GM12865 (cell line): Measurements from ENCODE around the gene SNX10.

Experiments
- DNase-seq: peaks from one replicate; pipeline ENCODE4 v3.0.0; 2010; ENCODE audit warnings: low read depth
- H3K4me3 ChIP-seq: 2 replicates; pipeline ENCODE4 v1.5.1; 2011; ENCODE audit warnings: mild to moderate bottlenecking, low read depth, low read length, control low read depth
- TF ChIP-seq, protein P1 (sequence below): IDR thresholded peaks from 2 replicates; pipeline ENCODE4 v1.5.1; 2011; ENCODE audit warnings: low read length, control low read depth, low read depth, inconsistent platforms; ENCODE audit not compliant: insufficient read depth; ENCODE audit errors: missing control alignments

SNX10 gene

DNA sequence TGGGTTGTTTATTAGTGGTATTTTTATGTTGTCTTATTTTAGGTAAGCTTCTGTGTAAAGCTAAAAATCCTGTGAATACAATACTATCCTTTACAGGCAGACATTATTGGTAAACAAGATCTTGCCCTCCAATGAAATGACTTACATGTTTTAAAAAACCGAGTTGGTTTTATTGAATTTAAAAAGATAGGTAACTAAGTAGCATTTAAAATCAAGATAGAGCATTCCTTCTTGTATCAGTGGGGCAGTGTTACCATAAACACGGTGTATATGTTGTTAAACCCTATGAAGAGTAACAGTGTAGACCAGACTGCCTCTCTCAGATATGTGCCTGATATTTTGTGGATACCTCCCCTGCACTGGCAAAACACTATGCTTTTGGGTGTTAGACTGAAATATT is 81.0 kb downstream of the SNX10 start:
- no peak overlapping the region for H3K4me3 ChIP-seq
- no peak for DNase-seq
- TF ChIP-seq, protein P1, sequence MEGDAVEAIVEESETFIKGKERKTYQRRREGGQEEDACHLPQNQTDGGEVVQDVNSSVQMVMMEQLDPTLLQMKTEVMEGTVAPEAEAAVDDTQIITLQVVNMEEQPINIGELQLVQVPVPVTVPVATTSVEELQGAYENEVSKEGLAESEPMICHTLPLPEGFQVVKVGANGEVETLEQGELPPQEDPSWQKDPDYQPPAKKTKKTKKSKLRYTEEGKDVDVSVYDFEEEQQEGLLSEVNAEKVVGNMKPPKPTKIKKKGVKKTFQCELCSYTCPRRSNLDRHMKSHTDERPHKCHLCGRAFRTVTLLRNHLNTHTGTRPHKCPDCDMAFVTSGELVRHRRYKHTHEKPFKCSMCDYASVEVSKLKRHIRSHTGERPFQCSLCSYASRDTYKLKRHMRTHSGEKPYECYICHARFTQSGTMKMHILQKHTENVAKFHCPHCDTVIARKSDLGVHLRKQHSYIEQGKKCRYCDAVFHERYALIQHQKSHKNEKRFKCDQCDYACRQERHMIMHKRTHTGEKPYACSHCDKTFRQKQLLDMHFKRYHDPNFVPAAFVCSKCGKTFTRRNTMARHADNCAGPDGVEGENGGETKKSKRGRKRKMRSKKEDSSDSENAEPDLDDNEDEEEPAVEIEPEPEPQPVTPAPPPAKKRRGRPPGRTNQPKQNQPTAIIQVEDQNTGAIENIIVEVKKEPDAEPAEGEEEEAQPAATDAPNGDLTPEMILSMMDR = no peak

DNA sequence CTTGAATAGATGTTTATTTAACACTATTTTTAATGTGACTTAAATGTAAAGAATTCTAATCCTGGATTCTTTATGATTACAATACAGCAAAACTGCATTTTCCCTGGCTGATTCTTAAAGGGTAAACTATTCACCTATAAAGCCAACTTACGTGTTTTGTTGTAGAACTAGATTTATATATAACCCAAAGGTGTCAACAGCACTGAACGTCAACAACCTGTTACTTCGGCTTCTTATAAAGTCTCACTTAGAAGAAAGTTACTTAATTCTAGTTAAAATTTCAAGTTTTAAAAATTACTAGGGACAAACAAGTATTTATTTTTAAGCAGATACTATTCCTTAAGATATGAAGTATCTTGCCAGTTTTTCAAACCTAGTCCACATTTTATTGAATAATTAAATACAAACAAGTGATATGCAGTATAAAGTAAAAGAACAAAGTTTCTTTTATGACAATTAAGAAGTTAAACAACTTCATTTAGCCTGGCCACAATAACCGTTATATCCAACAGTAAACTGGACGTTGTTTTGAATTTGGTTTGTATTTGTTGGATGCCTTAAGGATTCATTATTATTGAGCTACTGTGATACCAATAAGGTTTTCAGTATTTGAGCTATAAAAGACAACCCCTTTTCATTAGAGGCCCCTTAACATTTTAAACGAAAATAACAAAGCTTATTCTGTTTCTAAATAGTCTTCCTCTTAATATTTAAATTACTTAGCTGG is 83.1 kb downstream of the SNX10 start:
- TF ChIP-seq, protein P1 = no peak
- no peak overlapping the region for H3K4me3 ChIP-seq
- no peak for DNase-seq

DNA sequence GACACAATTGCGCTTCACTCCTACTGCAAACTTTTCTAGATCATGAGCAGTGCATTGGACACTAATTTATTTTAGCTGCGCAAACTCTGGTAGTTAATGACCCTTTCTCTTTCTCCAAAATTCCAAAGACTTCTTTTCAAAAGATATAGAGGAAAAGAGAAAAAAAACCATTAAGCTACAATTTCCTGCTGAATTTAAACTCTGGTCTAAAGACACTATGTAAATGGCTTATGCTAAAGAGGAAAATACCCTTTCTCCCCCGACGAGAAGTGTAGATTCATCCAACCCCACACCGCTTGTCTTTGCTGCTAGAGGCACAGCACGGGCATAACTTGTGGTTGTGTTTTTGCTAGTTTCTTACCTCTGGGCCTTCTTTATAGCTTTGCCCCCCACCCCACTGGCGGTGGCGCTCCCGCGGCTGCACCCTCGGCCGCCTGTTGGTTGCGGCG is 84.1 kb downstream of the SNX10 start:
- no peak overlapping the region for H3K4me3 ChIP-seq
- DNase-seq = no peak
- TF ChIP-seq, protein P1 = no peak

DNA sequence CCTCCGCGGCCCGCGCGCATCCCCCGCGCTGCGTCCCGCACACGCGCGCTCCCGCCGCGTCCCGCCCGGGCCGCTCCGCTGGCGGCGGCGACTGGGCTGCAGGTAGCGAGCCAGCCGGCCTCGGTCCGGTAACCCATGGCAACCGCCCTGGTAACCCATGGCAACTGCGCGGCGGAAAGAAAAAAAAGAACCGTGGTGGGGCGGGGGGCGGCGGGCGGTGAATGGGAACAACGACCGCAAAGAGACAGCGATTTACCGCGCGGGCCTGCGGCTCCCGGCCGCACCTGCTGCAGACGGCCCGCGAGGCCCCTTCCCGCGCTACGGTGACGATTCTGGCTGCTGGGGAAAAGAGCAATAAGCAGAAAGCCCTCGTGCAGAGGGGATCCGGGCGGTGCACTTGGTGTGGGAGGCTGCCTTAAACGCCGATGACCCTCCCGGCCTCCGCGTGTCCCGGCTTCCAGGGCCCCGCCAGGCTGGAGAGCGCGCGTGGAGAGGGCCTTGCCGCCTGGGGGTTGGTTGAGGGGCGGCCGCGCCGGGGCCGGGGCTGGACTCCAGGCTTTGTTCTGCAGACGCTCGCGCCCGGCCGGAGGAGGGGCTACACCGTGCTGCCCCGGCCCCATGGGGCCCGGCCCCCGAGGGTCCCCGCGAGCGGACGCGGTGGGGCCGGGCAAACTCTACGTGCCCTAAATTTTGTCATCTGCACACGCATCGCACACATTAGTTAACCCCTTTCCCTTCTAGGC is 84.7 kb downstream of the SNX10 start:
- H3K4me3 ChIP-seq = peak overlapping the region; percentile 55
- TF ChIP-seq, protein P1 = no peak
- DNase-seq = peak; percentile 37

DNA sequence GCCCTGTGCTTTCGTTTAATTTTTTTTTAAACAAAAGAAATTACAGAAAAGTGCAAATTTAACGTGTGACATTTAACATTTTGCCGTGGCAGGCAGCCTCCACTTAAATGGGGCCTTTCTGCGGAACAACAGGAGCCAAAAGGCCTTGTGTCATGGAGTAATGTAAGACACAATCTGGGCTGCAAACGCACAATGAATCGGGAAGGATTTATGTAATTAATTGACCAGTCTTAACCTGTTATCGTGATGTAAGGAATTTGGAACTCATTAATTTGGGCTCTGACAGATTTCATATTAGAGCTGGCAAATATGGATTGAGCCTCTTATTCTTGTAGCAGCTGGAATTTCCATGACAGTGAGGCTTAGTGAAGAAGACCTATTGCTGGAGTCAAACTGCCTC is 86.4 kb downstream of the SNX10 start:
- no peak overlapping the region for H3K4me3 ChIP-seq
- no peak for DNase-seq
- TF ChIP-seq, protein P1 = no peak

DNA sequence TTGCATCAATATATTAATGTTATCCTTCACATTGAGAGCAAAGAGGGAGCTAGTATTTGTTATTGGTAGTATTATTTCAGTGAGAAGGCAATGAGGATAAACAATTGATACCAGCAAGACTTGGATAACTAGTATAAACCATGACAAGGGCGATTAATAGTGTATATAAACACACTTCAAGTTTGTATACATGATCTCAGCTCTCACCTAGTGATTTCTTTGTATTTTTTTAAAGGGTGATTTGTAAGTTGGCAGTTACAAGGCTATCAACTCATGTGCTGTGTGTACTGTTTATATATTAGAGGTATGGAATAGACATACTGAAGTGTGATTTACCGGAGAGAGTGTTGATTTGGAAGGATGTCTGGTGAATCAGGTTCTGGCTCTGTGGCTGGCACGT is 88.0 kb downstream of the SNX10 start:
- no peak overlapping the region for H3K4me3 ChIP-seq
- DNase-seq = no peak
- TF ChIP-seq, protein P1 = no peak
